Natural killer cell (primary cell): ENCODE data around the gene KLK4. TPM values are rescaled to one million over a fixed set of nuclear protein-coding genes. Genes with fewer than 3 reads are reported as not detected.
A peak's percentile ranks its signal among the peaks of the same experiment; 100 is the strongest.

Source experiments
- ATAC-seq, 3 donors: fragments of 150-1000 bp in 2 of 3; fragments of 200-7000 bp in 1 of 3; cut with Tn5 transposase; 1 replicate in 1 of 3; 2 replicates in 2 of 3; pipeline ENCODE4 v1.10.0; 2021; ENCODE audit warnings: mild to moderate bottlenecking in 2 of 3, moderate library complexity in 2 of 3
- DNase-seq, 2 donors: peaks; one replicate each; pipeline versions ENCODE4 v3.0.0 to v3.0.0-alpha.2; 2013 to 2021; ENCODE audit warnings: mixed read lengths in 1 of 2
- H3K27ac ChIP-seq: one replicate; pipeline ENCODE4 v1.5.1; 2013; ENCODE audit warnings: mild to moderate bottlenecking, low read length
- H3K27me3 ChIP-seq: one replicate; pipeline ENCODE4 v1.6.1; 2013; ENCODE audit warnings: low read length; ENCODE audit not compliant: control insufficient read depth, insufficient read depth
- H3K36me3 ChIP-seq: one replicate; pipeline ENCODE4 v1.6.1; 2013; ENCODE audit warnings: low read length; ENCODE audit not compliant: control insufficient read depth, insufficient read depth
- H3K4me1 ChIP-seq: one replicate; pipeline ENCODE4 v1.6.1; 2013; ENCODE audit warnings: low read length; ENCODE audit not compliant: control insufficient read depth, insufficient read depth
- H3K4me3 ChIP-seq: one replicate; pipeline ENCODE4 v1.5.1; 2013; ENCODE audit warnings: low read length
- H3K9me3 ChIP-seq: one replicate; pipeline ENCODE4 v1.6.1; 2013; ENCODE audit warnings: low read length; ENCODE audit not compliant: control insufficient read depth, insufficient read depth
- H3K27ac Mint-ChIP-seq, 2 donors: one replicate each; pipeline ENCODE4 v1.8.0; 2022; ENCODE audit warnings: mild to moderate bottlenecking in 2 of 2, mixed read lengths in 2 of 2, moderate library complexity in 1 of 2
- H3K27me3 Mint-ChIP-seq, 2 donors: one replicate each; pipeline ENCODE4 v1.8.0; 2022; ENCODE audit warnings: low read depth in 2 of 2, mixed read lengths in 2 of 2
- H3K36me3 Mint-ChIP-seq: one replicate; pipeline ENCODE4 v1.8.0; 2022; ENCODE audit warnings: mixed read lengths
- H3K4me1 Mint-ChIP-seq, 2 donors: one replicate each; pipeline ENCODE4 v1.8.0; 2022; ENCODE audit warnings: mixed read lengths in 2 of 2
- H3K4me3 Mint-ChIP-seq: one replicate; pipeline ENCODE4 v1.8.0; 2022; ENCODE audit warnings: mild to moderate bottlenecking, moderate library complexity, mixed read lengths
- H3K9me3 Mint-ChIP-seq, 2 donors: one replicate each; pipeline ENCODE4 v1.8.0; 2022; ENCODE audit warnings: mixed read lengths in 2 of 2
- WGBS: methylation state at CpG from one replicate; pipeline ENCODE4 v1.1.7; 2013; ENCODE audit warnings: missing lambda C conversion rate; ENCODE audit not compliant: insufficient coverage; 5-methylcytosine and 5-hydroxymethylcytosine counted together
- intact Hi-C: fragments of 100-400 bp; cut with micrococcal nuclease; formaldehyde crosslinking; loops from one replicate; pipeline ENCODE4 v1.14.2; 2022
- total RNA-seq, 4 donors: library from RNA; stranded (reverse); fragments of 120-200 nt in 1 of 4; gene quantifications; one replicate each; pipeline versions ENCODE4 v1.2.3 to v1.2.4, GENCODE V29; 2013 to 2022
- TF ChIP-seq, protein P1 (sequence below): fragments of 200-600 bp; IDR thresholded peaks from one replicate; pipeline ENCODE4 v1.8.0; 2022; ENCODE audit warnings: antibody characterized with exemption

The KLK4 gene
- total RNA-seq, 3 donors from 2014 or later (not counting 1 experiment from before 2014, with no cell fraction given): not detected

- intact Hi-C loops: no loop called here
- TF ChIP-seq, protein P1, sequence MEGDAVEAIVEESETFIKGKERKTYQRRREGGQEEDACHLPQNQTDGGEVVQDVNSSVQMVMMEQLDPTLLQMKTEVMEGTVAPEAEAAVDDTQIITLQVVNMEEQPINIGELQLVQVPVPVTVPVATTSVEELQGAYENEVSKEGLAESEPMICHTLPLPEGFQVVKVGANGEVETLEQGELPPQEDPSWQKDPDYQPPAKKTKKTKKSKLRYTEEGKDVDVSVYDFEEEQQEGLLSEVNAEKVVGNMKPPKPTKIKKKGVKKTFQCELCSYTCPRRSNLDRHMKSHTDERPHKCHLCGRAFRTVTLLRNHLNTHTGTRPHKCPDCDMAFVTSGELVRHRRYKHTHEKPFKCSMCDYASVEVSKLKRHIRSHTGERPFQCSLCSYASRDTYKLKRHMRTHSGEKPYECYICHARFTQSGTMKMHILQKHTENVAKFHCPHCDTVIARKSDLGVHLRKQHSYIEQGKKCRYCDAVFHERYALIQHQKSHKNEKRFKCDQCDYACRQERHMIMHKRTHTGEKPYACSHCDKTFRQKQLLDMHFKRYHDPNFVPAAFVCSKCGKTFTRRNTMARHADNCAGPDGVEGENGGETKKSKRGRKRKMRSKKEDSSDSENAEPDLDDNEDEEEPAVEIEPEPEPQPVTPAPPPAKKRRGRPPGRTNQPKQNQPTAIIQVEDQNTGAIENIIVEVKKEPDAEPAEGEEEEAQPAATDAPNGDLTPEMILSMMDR: no peak
- no peak for DNase-seq
- Histone ChIP-seq H3K4me1 (peaks cover 9% of the 10 kb centered on the region), H3K4me3 (no peak overlapping the region), H3K36me3 (no peaks in the 10 kb centered on the region), H3K27ac (no peak overlapping the region), H3K27me3 (peaks cover 20% of the 10 kb centered on the region), H3K9me3 (no peaks in the 10 kb centered on the region)
- ATAC-seq: no peak
- no peak overlapping the region for H3K27ac Mint-ChIP-seq
- WGBS: 24% methylated on average over 21 of the region's 21 CpGs
- H3K36me3 Mint-ChIP-seq: no peaks in the 10 kb centered on the region
- peaks cover 35 to 40% of the 10 kb centered on the region in 2 donors for H3K27me3 Mint-ChIP-seq
- H3K4me3 Mint-ChIP-seq: no peak overlapping the region
- no peaks in the 10 kb centered on the region for H3K9me3 Mint-ChIP-seq
- peaks cover 0 to 10% of the 10 kb centered on the region in 2 donors for H3K4me1 Mint-ChIP-seq
These were observed 956 bp upstream of the KLK4 start for GRCh38 chr19:50912102-50912599.

- Histone ChIP-seq H3K36me3 (no peaks in the 10 kb centered on the region), H3K9me3 (no peaks in the 10 kb centered on the region), H3K4me1 (peaks cover 9% of the 10 kb centered on the region), H3K27me3 (peaks cover 20% of the 10 kb centered on the region), H3K4me3 (no peak overlapping the region), H3K27ac (no peak overlapping the region)
- DNase-seq (no peak), ATAC-seq (no peak)
- H3K4me3 Mint-ChIP-seq: no peak overlapping the region
- TF ChIP-seq, protein P1: no peak
- WGBS: 76% methylated on average over 3 of the region's 4 CpGs
- no peak overlapping the region for H3K27ac Mint-ChIP-seq
- H3K9me3 Mint-ChIP-seq: no peaks in the 10 kb centered on the region
- H3K27me3 Mint-ChIP-seq: peaks cover 42 to 47% of the 10 kb centered on the region in 2 donors
- intact Hi-C loops: no loop called here
- peaks cover 0 to 10% of the 10 kb centered on the region in 2 donors for H3K4me1 Mint-ChIP-seq
- H3K36me3 Mint-ChIP-seq: no peaks in the 10 kb centered on the region
These were observed 473 bp downstream of the KLK4 start for GRCh38 chr19:50910722-50911121.

DNA sequence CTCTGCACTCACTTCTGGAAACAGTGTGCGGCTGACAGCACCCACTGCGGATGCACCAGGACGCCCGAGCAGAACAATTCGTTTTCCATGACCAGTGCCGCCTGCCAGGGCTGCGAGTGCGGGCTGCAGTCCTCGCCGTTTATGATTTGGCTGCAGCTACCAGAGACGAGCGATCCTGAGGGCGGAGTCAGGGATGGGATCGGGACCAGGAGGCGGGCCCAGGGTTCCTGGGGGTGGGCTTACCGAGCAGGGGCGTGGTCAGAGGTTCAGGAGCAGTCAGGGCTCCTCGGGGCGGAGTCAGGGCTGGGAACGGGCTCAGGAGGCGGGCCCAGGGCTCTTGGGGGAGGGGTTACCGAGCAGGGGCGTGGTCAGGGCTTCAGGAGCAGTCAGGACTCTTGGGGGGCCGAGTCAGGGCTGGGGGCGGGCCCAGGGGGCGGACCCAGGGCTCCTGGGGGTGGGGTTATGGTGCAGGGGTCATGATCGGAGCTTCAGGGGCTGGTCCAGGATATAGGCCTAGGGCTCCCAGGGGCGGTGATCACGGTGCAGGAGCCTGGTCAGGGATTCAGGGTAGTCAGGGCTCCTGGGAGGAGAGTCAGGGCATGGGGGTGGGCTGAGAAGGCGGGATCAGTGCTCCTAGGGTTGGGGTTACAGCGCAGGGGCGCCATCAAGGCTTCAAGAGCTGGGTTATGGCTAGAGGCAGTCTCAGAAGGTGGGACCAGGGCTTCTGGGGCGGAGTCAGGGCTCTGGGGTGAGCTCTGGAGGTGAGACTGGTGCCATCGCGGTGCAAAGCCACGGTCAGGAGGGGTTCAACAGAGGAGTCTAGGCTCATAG is 1.7 kb downstream of the KLK4 start:
- Mint-ChIP-seq H3K4me3 (peak overlapping the region; percentile 28), H3K27me3 (peaks cover 47 to 48% of the 10 kb centered on the region in 2 donors), H3K36me3 (no peaks in the 10 kb centered on the region), H3K27ac (no peak overlapping the region), H3K4me1 (peaks cover 0 to 10% of the 10 kb centered on the region in 2 donors), H3K9me3 (no peaks in the 10 kb centered on the region)
- 6% methylated on average over 36 of the region's 36 CpGs for WGBS
- intact Hi-C loops: no loop called here
- Histone ChIP-seq H3K4me1 (peaks cover 9% of the 10 kb centered on the region), H3K27ac (no peak overlapping the region), H3K9me3 (no peaks in the 10 kb centered on the region), H3K36me3 (no peaks in the 10 kb centered on the region), H3K27me3 (peaks cover 20% of the 10 kb centered on the region), H3K4me3 (no peak overlapping the region)
- TF ChIP-seq, protein P1: no peak
- DNase-seq: peak in 1 of 2 donors; percentile 14
- peak in 1 of 3 donors; percentile 62 for ATAC-seq
